Measurements from ENCODE around the gene ASCC1. TPM values are rescaled to one million over a fixed set of nuclear protein-coding genes. Genes with fewer than 3 reads are reported as not detected.

ASCC1 gene
- total and polyA plus RNA-seq, 2 of the 13 experiments (the other 11 are each of a cell fraction or from before 2014, with no cell fraction given) = 21.6 to 30.1 TPM

DNA sequence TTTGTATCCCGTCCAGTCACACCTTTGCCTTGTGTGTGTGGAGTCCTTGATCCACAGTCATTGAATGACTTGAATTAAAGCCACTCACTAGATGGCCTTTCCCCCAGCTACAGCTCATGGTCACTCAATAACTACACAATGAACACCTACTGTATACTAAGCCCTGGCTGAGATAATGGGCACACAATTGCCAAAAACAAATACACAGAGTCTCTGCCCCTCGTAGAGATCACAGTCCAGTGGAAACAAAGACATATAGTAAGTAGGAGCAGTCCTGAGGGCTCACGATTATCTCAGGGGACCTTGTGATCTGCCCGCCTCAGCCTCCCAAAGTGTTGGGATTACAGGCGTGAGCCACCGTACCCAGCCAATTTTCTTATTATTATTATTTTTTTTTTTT, 35.6 kb upstream of the ASCC1 start (continued):
- TF ChIP-seq, protein P1, sequence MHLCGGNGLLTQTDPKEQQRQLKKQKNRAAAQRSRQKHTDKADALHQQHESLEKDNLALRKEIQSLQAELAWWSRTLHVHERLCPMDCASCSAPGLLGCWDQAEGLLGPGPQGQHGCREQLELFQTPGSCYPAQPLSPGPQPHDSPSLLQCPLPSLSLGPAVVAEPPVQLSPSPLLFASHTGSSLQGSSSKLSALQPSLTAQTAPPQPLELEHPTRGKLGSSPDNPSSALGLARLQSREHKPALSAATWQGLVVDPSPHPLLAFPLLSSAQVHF (CRISPR knock-in tag; IDR thresholded peaks at IDR 0.05) = no peak
- TF ChIP-seq NCOA5 (CRISPR knock-in tag; IDR thresholded peaks at IDR 0.05) = no peak
- TF ChIP-seq, protein P2, sequence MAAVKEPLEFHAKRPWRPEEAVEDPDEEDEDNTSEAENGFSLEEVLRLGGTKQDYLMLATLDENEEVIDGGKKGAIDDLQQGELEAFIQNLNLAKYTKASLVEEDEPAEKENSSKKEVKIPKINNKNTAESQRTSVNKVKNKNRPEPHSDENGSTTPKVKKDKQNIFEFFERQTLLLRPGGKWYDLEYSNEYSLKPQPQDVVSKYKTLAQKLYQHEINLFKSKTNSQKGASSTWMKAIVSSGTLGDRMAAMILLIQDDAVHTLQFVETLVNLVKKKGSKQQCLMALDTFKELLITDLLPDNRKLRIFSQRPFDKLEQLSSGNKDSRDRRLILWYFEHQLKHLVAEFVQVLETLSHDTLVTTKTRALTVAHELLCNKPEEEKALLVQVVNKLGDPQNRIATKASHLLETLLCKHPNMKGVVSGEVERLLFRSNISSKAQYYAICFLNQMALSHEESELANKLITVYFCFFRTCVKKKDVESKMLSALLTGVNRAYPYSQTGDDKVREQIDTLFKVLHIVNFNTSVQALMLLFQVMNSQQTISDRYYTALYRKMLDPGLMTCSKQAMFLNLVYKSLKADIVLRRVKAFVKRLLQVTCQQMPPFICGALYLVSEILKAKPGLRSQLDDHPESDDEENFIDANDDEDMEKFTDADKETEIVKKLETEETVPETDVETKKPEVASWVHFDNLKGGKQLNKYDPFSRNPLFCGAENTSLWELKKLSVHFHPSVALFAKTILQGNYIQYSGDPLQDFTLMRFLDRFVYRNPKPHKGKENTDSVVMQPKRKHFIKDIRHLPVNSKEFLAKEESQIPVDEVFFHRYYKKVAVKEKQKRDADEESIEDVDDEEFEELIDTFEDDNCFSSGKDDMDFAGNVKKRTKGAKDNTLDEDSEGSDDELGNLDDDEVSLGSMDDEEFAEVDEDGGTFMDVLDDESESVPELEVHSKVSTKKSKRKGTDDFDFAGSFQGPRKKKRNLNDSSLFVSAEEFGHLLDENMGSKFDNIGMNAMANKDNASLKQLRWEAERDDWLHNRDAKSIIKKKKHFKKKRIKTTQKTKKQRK (IDR thresholded peaks at IDR 0.05; ENCODE audit: low read length) = no peak
- peak; percentile 42; the same call in 1 of the 2 replicates for TF ChIP-seq CEBPG (CRISPR knock-in tag; IDR thresholded peaks at IDR 0.05)
- TF ChIP-seq ARNT2 (CRISPR knock-in tag; IDR thresholded peaks at IDR 0.05; ENCODE audit: low read depth) = no peak
- no peak for TF ChIP-seq GABPA (IDR thresholded peaks at IDR 0.05; ENCODE audit: low read depth, low read length)
- no peak for TF ChIP-seq GABPA (CRISPR knock-in tag; IDR thresholded peaks at IDR 0.05; ENCODE audit: low read depth)
- no peak for TF ChIP-seq SRSF4 (IDR thresholded peaks at IDR 0.05; ENCODE audit: low read depth, low read length, poor library complexity, severe bottlenecking)
- no peak for TF ChIP-seq ZNF501 (CRISPR knock-in tag; IDR thresholded peaks at IDR 0.05)
- TF ChIP-seq JARID2 (CRISPR knock-in tag; IDR thresholded peaks at IDR 0.05; ENCODE audit: insufficient replicate concordance) = no peak
- TF ChIP-seq, protein P3, sequence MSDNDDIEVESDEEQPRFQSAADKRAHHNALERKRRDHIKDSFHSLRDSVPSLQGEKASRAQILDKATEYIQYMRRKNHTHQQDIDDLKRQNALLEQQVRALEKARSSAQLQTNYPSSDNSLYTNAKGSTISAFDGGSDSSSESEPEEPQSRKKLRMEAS (IDR thresholded peaks at IDR 0.05) = 0 out of 2 replicates have a peak, but pooled peaks have one; percentile 37
- TF ChIP-seq, protein P4, sequence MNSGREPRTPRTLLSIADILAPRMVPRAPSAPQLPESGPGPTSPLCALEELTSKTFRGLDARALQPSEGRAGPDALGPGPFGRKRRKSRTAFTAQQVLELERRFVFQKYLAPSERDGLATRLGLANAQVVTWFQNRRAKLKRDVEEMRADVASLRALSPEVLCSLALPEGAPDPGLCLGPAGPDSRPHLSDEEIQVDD (CRISPR knock-in tag; IDR thresholded peaks at IDR 0.05; ENCODE audit: borderline replicate concordance) = no peak
- peak; percentile 84 for TF ChIP-seq HNF4A (CRISPR knock-in tag; IDR thresholded peaks at IDR 0.05)
- TF ChIP-seq, protein P5, sequence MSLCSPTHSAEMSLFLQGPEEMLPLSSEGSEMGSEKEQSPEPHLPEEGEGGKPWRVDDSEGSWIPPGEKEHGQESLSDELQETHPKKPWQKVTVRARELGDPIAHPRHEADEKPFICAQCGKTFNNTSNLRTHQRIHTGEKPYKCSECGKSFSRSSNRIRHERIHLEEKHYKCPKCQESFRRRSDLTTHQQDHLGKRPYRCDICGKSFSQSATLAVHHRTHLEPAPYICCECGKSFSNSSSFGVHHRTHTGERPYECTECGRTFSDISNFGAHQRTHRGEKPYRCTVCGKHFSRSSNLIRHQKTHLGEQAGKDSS (CRISPR knock-in tag; IDR thresholded peaks at IDR 0.05; ENCODE audit: borderline replicate concordance, low read depth) = no peak
- TF ChIP-seq, protein P6, sequence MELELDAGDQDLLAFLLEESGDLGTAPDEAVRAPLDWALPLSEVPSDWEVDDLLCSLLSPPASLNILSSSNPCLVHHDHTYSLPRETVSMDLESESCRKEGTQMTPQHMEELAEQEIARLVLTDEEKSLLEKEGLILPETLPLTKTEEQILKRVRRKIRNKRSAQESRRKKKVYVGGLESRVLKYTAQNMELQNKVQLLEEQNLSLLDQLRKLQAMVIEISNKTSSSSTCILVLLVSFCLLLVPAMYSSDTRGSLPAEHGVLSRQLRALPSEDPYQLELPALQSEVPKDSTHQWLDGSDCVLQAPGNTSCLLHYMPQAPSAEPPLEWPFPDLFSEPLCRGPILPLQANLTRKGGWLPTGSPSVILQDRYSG (CRISPR knock-in tag; IDR thresholded peaks at IDR 0.05) = no peak
- TF ChIP-seq ZNF547 (CRISPR knock-in tag; IDR thresholded peaks at IDR 0.05) = no peak
- no peak for TF ChIP-seq YEATS4 (CRISPR knock-in tag; IDR thresholded peaks at IDR 0.05; ENCODE audit: borderline replicate concordance)
- TF ChIP-seq, protein P7, sequence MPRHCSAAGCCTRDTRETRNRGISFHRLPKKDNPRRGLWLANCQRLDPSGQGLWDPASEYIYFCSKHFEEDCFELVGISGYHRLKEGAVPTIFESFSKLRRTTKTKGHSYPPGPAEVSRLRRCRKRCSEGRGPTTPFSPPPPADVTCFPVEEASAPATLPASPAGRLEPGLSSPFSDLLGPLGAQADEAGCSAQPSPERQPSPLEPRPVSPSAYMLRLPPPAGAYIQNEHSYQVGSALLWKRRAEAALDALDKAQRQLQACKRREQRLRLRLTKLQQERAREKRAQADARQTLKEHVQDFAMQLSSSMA (CRISPR knock-in tag; IDR thresholded peaks at IDR 0.05) = no peak
- TF ChIP-seq, protein P8, sequence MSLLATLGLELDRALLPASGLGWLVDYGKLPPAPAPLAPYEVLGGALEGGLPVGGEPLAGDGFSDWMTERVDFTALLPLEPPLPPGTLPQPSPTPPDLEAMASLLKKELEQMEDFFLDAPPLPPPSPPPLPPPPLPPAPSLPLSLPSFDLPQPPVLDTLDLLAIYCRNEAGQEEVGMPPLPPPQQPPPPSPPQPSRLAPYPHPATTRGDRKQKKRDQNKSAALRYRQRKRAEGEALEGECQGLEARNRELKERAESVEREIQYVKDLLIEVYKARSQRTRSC (CRISPR knock-in tag; IDR thresholded peaks at IDR 0.05; ENCODE audit: low read depth) = no peak
- TF ChIP-seq, protein P9, sequence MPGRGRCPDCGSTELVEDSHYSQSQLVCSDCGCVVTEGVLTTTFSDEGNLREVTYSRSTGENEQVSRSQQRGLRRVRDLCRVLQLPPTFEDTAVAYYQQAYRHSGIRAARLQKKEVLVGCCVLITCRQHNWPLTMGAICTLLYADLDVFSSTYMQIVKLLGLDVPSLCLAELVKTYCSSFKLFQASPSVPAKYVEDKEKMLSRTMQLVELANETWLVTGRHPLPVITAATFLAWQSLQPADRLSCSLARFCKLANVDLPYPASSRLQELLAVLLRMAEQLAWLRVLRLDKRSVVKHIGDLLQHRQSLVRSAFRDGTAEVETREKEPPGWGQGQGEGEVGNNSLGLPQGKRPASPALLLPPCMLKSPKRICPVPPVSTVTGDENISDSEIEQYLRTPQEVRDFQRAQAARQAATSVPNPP (CRISPR knock-in tag; IDR thresholded peaks at IDR 0.05) = no peak
- no peak for TF ChIP-seq ZNF232 (CRISPR knock-in tag; IDR thresholded peaks at IDR 0.05; ENCODE audit: borderline replicate concordance)
- TF ChIP-seq ZNF234 (CRISPR knock-in tag; conservative IDR thresholded peaks at IDR 0.05) = no peak

Data from HepG2 (cell line).